Measurements from ENCODE around the gene ABI3BP.

- TF ChIP-seq, protein P1, sequence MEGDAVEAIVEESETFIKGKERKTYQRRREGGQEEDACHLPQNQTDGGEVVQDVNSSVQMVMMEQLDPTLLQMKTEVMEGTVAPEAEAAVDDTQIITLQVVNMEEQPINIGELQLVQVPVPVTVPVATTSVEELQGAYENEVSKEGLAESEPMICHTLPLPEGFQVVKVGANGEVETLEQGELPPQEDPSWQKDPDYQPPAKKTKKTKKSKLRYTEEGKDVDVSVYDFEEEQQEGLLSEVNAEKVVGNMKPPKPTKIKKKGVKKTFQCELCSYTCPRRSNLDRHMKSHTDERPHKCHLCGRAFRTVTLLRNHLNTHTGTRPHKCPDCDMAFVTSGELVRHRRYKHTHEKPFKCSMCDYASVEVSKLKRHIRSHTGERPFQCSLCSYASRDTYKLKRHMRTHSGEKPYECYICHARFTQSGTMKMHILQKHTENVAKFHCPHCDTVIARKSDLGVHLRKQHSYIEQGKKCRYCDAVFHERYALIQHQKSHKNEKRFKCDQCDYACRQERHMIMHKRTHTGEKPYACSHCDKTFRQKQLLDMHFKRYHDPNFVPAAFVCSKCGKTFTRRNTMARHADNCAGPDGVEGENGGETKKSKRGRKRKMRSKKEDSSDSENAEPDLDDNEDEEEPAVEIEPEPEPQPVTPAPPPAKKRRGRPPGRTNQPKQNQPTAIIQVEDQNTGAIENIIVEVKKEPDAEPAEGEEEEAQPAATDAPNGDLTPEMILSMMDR (IDR thresholded peaks at IDR 0.05; ENCODE audit: low read length) = no peak
- TF ChIP-seq EZH2 (optimal IDR thresholded peaks at IDR 0.05; ENCODE audit: low read depth, low read length) = no peak
Observed at GRCh38 chr3:100702980-100703345, 290.3 kb downstream of the ABI3BP start.

Data from MM.1S (cell line).